GM19467 (cell line): ENCODE results near the gene MAN1B1.

Source experiments
- ATAC-seq: cut with Tn5 transposase; IDR thresholded peaks from one replicate; pipeline ENCODE4 v1.9.1; 2021; ENCODE audit warnings: mild to moderate bottlenecking, moderate library complexity; ENCODE audit not compliant: unreplicated experiment

MAN1B1 gene

GRCh38 chr9:137083394-137084004 is 3.3 kb upstream of the MAN1B1 start:
- ATAC-seq = no peak

DNA sequence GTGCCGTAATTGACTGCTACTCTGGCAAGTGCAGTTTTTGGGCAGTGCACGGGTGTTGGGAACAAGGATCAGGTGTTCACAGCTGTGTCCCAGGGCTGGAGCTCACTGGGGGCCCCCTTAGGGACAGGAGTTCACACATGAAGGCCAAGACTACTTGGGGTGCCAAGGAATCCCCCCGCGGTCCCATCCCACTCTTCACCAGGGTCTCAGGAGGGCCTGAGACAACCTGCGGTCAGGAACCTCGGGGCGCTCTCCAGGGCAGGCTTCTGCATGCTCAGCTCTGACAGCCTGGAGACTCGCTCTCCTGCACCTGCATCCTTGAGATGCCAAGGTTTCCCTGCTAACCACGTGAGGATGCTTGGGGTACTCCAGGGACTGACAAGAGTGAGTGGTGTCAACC is 2.3 kb upstream of the MAN1B1 start:
- ATAC-seq = no peak

DNA sequence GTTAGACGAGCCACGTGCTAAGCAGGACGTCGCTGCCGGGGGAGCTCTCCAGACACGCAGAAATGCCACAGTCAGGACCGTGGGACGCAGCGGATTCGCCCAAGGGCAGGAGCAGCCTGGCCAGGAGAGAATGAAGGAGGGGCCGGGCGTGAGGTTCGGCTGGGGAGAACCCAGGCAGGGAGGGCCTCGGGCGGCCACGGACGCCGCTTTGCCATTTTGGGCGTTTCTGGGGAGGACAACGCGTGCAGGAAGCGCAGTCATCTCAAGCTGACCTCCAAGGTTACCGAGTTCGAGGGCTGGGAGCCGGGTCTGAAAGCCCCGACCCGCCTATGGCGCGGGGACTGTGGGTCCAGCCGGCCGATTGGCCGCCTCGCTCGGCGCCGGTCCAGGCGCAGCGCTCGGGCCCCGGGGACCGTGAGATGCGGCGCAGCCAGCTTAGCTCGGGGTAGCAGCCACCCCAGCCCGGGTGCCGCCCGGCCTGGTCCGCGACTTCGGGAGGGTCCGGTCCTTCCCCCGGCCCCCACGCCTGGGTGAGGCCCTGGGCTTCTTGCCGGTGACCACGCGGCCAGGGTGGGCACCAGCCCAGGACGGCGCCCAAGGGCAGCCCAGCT is 760 bp upstream of the MAN1B1 start:
- ATAC-seq = peak; percentile 9

DNA sequence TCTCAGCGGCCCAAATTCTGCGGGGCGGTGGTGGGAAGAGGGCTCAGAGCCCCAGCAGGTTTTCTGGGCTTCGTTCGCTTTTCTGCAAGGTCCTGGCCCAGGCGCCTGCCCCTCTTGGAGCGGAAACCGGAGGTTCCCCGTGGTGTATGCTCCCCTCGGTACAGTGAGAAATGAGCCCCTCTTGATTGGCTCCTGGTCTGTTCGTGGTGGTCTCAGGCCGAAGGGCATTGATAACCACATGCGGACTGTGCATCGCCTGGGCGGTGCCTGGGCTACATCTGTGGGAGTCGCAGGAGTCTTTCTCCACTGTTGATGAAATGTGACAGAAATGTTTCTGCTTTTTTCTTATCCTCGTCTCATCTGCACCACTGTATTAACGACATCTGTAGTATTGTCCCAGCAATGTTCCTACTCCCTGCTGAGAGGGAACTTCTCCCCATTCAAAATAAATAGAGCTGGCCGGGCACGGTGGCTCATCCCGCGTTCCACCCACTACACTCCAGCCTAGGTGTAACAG is 682 bp downstream of the MAN1B1 start:
- ATAC-seq = no peak

GRCh38 chr9:137088121-137088520 is 1.3 kb downstream of the MAN1B1 start:
- no peak for ATAC-seq

GRCh38 chr9:137089232-137089947 is 2.6 kb downstream of the MAN1B1 start:
- no peak for ATAC-seq

GRCh38 chr9:137095664-137096517 is 9.1 kb downstream of the MAN1B1 start:
- peak; percentile 79 for ATAC-seq

DNA sequence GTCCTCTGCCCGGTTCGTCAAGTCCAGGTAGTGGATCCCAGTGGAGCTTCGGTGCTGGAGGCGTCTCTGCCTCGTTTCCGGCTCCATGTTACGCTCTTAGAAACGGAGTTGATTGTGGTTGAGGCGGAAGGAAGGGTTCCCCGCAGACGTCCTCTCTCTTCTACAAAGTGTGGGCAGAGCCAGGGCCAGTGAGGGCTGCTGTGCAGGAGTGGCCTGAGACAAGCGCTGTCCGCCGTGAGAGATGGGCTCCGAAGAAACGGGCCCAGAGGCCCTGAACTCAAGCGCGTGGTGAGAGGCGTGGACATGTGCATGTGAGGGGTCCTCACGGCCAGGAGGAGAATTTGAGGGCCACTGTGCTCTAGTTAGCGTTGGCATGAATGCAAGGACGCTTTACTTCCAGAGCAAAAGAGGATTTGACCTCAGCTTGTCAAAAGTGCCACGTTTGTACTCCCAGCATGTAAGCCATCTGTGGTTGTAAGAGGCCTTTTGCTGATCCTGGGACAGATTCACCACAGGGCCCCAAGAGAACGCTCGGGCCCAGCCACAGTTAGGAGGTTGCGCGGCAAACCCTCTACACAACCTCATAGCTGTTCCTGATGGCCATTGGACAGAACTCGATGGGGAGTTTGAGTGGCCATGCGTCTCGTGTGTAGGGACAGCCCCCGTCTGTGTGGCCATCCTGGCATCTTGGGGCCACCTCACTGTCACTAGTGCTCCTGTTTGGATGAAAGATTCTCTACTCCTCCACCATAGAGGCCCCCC is 10.2 kb downstream of the MAN1B1 start:
- ATAC-seq = no peak

GRCh38 chr9:137097761-137098462 is 11.1 kb downstream of the MAN1B1 start:
- ATAC-seq = no peak

DNA sequence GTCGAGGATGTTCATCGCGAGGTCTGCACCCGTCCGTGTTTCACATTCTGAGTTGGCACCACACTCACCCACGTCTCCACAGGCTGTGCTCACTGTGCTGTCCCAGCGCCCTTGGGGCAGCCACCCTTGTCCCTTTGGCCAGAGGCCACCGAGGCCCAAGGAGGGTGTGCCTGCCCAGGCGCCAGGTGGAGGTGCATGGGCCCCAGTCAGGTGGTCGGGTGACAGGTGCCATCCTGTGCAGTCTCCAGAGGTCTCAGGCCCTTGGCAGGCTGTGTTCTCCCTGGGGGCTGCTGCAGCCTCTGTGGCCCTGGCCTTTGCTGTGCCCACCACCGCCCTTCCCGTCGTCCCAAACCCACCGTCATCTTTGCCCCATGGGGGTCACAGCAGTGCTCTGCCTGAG is 12.4 kb downstream of the MAN1B1 start:
- ATAC-seq = no peak

DNA sequence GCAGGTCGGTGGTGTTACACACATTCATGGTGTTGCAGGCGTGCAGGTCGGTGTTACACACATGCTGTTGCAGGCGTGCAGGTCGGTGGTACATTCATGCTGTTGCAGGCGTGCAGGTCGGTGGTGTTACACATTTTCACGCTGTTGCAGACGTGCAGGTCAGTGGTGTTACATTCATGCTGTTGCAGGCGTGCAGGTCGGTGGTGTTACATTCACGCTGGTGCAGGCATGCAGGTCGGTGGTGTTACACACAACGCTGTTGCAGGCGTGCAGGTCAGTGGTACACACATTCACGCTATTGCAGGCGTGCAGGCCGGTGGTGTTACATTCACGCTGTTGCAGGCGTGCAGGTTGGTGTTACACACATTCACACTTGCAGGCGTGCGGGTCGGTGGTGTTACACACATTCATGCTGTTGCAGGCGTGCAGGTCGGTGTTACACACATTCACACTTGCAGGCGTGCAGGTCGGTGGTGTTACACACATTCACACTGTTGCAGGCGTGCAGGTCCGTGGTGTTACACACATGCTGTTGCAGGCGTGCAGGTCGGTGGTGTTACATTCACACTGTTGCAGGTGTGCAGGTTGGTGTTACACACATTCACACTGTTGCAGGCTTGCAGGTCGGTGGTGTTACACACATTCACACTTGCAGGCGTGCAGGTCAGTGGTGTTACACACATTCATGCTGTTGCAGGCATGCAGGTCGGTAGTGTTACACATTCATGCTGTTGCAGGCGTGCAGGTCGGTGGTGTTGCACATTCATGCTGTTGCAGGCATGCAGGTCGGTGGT is 16.6 kb downstream of the MAN1B1 start:
- ATAC-seq = no peak

DNA sequence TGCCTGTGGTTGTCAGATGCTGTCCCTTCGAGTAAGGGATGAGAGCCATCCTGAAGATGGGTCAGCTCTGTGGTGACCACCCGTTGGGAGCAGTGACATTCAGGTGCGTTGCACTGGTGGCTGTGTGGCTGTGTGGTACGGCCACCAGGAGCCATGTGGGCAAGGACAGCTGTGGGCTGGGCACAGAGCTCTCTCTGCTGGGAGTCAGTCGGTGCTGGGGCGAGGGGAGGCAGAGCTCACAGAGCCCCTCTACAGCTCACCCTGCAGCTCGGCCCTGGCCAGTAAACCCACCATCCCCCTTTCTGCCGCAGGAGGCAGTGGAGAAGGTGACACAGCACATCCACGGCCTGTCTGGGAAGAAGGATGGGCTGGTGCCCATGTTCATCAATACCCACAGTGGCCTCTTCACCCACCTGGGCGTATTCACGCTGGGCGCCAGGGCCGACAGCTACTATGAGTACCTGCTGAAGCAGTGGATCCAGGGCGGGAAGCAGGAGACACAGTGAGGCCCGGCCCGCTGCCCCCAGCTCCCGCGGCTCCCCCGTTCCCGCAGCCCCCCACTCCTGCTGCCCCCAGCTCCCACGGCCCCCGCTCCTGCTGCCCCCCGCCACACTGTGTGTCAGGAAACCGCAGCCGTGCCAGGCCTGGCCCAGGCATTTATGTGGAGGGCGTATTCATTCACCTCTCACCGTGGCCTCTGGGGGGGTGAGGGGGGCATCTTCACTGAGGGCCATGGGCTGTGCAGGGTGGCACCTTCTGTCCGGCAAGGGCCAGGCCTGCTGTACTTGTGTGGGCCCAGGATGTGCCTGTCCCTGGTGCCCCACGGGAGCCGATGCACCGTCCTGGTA is 19.3 kb downstream of the MAN1B1 start:
- no peak for ATAC-seq

- no peak for ATAC-seq
These were observed 20.0 kb downstream of the MAN1B1 start for GRCh38 chr9:137106662-137107250.

DNA sequence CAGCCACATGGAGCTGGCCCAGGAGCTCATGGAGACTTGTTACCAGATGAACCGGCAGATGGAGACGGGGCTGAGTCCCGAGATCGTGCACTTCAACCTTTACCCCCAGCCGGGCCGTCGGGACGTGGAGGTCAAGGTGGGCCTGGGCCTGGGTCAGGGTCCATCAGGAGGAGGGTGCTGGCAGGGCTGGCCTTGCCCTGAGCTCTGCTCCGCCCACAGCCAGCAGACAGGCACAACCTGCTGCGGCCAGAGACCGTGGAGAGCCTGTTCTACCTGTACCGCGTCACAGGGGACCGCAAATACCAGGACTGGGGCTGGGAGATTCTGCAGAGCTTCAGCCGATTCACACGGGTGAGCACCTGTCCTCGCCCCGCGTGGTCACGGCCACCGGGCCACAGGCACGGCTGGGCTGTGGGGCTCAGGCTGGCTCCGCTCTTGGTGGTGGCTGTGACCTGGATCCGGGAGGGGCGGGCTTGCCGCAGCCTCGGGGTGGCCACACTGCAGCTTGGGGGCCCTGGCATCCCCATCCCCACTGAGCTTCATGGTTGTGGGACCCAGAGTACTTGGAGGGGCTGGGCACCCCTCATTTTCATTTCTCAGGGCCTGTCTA is 20.6 kb downstream of the MAN1B1 start:
- ATAC-seq = no peak

- no peak for ATAC-seq
These were observed 21.2 kb downstream of the MAN1B1 start for GRCh38 chr9:137107982-137108381.

GRCh38 chr9:137108608-137109249 is 21.9 kb downstream of the MAN1B1 start:
- ATAC-seq = no peak
